Loucy (cell line): Measurements from ENCODE around the gene UNC5C.

Experiments
- H2AFZ ChIP-seq: fragments of 200-600 bp; sonication (generic); 2 replicates; pipeline ENCODE4 v1.6.0; 2016; ENCODE audit warnings: antibody characterized with exemption, mild to moderate bottlenecking, low read length, moderate library complexity
- H3F3A ChIP-seq: fragments of 200-600 bp; 2 replicates; pipeline ENCODE4 v1.6.0; 2016; ENCODE audit warnings: antibody characterized with exemption, low read depth, mild to moderate bottlenecking
- H3K27me3 ChIP-seq: fragments of 200-600 bp; sonication (generic); 2 replicates; pipeline ENCODE4 v1.6.1; 2014; ENCODE audit warnings: low read length, mild to moderate bottlenecking; ENCODE audit not compliant: insufficient read depth, poor library complexity, severe bottlenecking
- H3K36me3 ChIP-seq: fragments of 200-600 bp; sonication (generic); 2 replicates; pipeline ENCODE4 v1.6.1; 2016; ENCODE audit warnings: low read length; ENCODE audit not compliant: insufficient read depth
- H3K4me1 ChIP-seq: fragments of 200-600 bp; sonication (generic); 2 replicates; pipeline ENCODE4 v1.5.1; 2014; ENCODE audit warnings: low read length, mild to moderate bottlenecking; ENCODE audit not compliant: insufficient read depth, poor library complexity, severe bottlenecking
- H3K4me2 ChIP-seq: fragments of 200-600 bp; sonication (generic); 2 replicates; pipeline ENCODE4 v1.6.0; 2014; ENCODE audit warnings: antibody characterized with exemption, low read length, low read depth, mild to moderate bottlenecking; ENCODE audit not compliant: poor library complexity, severe bottlenecking
- H3K4me3 ChIP-seq: fragments of 200-600 bp; sonication (generic); 2 replicates; pipeline ENCODE4 v1.5.1; 2014; ENCODE audit warnings: low read length, mild to moderate bottlenecking, mixed read lengths; ENCODE audit not compliant: poor library complexity, severe bottlenecking
- H3K79me2 ChIP-seq: fragments of 200-600 bp; sonication (generic); 2 replicates; pipeline ENCODE4 v1.6.1; 2014; ENCODE audit warnings: low read length; ENCODE audit not compliant: insufficient read depth
- H3K9ac ChIP-seq: fragments of 200-600 bp; sonication (generic); 2 replicates; pipeline ENCODE4 v1.6.0; 2014; ENCODE audit warnings: mild to moderate bottlenecking, low read depth, low read length, moderate library complexity; ENCODE audit not compliant: poor library complexity, severe bottlenecking
- H3K9me2 ChIP-seq: fragments of 200-600 bp; sonication (generic); replicated peaks from 2 replicates; pipeline ENCODE4 v1.6.1; 2016; ENCODE audit warnings: low read depth, low read length, mixed read lengths
- H3K9me3 ChIP-seq: fragments of 200-600 bp; sonication (generic); 2 replicates; pipeline ENCODE4 v1.6.1; 2014; ENCODE audit warnings: mild to moderate bottlenecking, antibody characterized with exemption, low read length, low read depth; ENCODE audit not compliant: insufficient read depth
- H4K20me1 ChIP-seq: fragments of 200-600 bp; sonication (generic); 2 replicates; pipeline ENCODE4 v1.6.0; 2014; ENCODE audit warnings: antibody characterized with exemption, low read length, mild to moderate bottlenecking; ENCODE audit not compliant: insufficient read depth, poor library complexity, severe bottlenecking
- CTCF ChIP-seq: fragments of 200-600 bp; sonication (generic); conservative IDR thresholded peaks from 2 replicates; pipeline ENCODE4 v1.5.1; 2014; ENCODE audit warnings: mild to moderate bottlenecking, antibody characterized with exemption, low read length
- EZH2phosphoT487 ChIP-seq: fragments of 200-600 bp; IDR thresholded peaks from 2 replicates; pipeline ENCODE4 v1.6.1; 2018; ENCODE audit warnings: antibody characterized with exemption, mild to moderate bottlenecking, moderate library complexity, borderline replicate concordance

UNC5C gene

DNA sequence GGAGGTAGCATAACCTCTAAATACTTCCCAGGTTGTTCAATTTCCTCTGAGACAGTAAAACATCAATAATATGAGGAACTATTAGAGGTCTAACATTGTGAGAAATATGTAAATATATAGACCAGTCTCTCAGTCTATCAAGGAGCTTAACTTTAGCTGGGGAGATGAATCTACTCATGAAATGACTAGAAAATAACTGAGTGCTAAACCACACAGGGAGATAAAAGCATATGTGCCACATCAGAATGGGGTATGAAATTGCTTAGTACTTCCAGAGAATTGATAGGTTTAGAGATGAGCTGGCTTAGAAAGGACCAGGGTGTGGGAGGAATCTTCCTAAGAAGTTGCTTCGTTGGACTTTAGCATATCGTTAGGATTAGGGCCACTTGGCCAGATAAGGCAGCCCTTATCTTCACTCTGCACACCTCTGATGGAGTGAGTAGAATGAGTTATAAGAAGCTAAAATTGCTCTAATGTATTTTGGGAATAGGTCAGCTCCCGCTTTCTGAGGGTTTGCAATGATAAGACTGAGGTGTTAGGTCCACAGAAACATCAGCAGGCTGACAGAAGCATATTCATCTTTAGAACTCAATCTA, 299.2 kb downstream of the UNC5C start:
- TF ChIP-seq CTCF (no peak), EZH2phosphoT487 (no peak)
- H3F3A ChIP-seq, result no peaks in the 10 kb centered on the region
- H3K9me2 ChIP-seq, result no peaks in the 10 kb centered on the region
- H3K4me3 ChIP-seq, result no peak overlapping the region
- H3K4me1 ChIP-seq, result no peaks in the 10 kb centered on the region
- no peak overlapping the region for H2AFZ ChIP-seq
- no peaks in the 10 kb centered on the region for H3K27me3 ChIP-seq
- no peaks in the 10 kb centered on the region for H4K20me1 ChIP-seq
- H3K9ac ChIP-seq, result no peak overlapping the region
- H3K36me3 ChIP-seq, result no peaks in the 10 kb centered on the region
- H3K4me2 ChIP-seq, result no peak overlapping the region
- H3K9me3 ChIP-seq, result no peaks in the 10 kb centered on the region
- no peaks in the 10 kb centered on the region for H3K79me2 ChIP-seq

GRCh38 chr4:95248720-95249425, 299.9 kb downstream of the UNC5C start:
- Histone ChIP-seq H3K79me2 (no peaks in the 10 kb centered on the region), H4K20me1 (no peaks in the 10 kb centered on the region), H3K4me1 (no peaks in the 10 kb centered on the region), H3K9me2 (no peaks in the 10 kb centered on the region), H3F3A (no peaks in the 10 kb centered on the region), H3K9ac (no peak overlapping the region), H3K27me3 (no peaks in the 10 kb centered on the region), H3K4me2 (no peak overlapping the region), H3K4me3 (no peak overlapping the region), H3K9me3 (no peaks in the 10 kb centered on the region), H3K36me3 (no peaks in the 10 kb centered on the region), H2AFZ (no peak overlapping the region)
- no peak for TF ChIP-seq CTCF
- no peak for TF ChIP-seq EZH2phosphoT487

DNA sequence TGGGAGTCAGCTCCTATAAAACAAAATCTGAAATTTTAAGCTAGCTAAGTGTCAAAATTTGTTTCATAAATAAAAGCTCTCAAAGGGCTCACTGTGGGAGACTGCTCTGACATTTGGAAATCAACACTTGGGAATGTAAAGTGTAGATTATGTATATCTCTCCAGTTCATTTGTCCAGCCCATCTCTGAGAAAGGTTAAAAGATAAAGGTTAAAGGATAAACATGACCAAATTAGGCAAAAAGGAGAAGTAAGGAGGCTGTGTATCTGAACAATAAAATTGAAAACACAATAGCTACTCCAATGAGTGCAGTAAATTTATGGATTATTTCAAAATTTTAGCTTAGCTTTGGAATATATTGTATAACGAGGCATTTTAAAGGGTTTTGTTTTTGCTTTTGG, 304.9 kb downstream of the UNC5C start:
- H3K9me2 ChIP-seq, result no peaks in the 10 kb centered on the region
- TF ChIP-seq EZH2phosphoT487 (no peak), CTCF (no peak)
- H3K27me3 ChIP-seq, result no peaks in the 10 kb centered on the region
- H2AFZ ChIP-seq, result no peak overlapping the region
- no peaks in the 10 kb centered on the region for H3K9me3 ChIP-seq
- H3K4me3 ChIP-seq, result no peak overlapping the region
- no peaks in the 10 kb centered on the region for H4K20me1 ChIP-seq
- H3K4me2 ChIP-seq, result no peak overlapping the region
- H3F3A ChIP-seq, result no peaks in the 10 kb centered on the region
- no peaks in the 10 kb centered on the region for H3K36me3 ChIP-seq
- H3K9ac ChIP-seq, result no peak overlapping the region
- H3K79me2 ChIP-seq, result no peaks in the 10 kb centered on the region
- no peaks in the 10 kb centered on the region for H3K4me1 ChIP-seq
